Common myeloid progenitor, CD34-positive (primary cell): ENCODE results near the gene SFTA2.
A peak's percentile ranks its signal among the peaks of the same experiment; 100 is the strongest.

Source experiments
- CTCF ChIA-PET: fragments of 350-600 bp; sonication (Branson Sonifier 250); formaldehyde crosslinking; loops from one replicate; lab custom pipeline; 2021; ENCODE audit warnings: antibody characterized with exemption; lab: Charles Lee
- POLR2A ChIA-PET: fragments of 350-600 bp; sonication (Branson Sonifier 250); formaldehyde crosslinking; loops from one replicate; lab custom pipeline; 2021; ENCODE audit warnings: antibody characterized with exemption; lab: Charles Lee
- DNase-seq, 3 donors: peaks; one replicate each; pipeline versions ENCODE4 v3.0.0 to v3.0.0-alpha.2; 2013
- H3K27ac ChIP-seq, 2 experiments: 1 replicate in 1 of 2; 2 replicates in 1 of 2; pipeline ENCODE4 v1.7.0; 2013; ENCODE audit warnings: inconsistent platforms in 2 of 2, low read length in 2 of 2, mild to moderate bottlenecking in 2 of 2, low read depth in 1 of 2, moderate library complexity in 1 of 2; ENCODE audit not compliant: severe bottlenecking in 2 of 2, insufficient read depth in 1 of 2, poor library complexity in 1 of 2
- H3K27me3 ChIP-seq, 5 experiments: replicated peaks in 2 of 5; 1 replicate in 3 of 5; 2 replicates in 2 of 5; pipeline versions ENCODE4 v1.6.1 to v1.7.0; 2013; ENCODE audit warnings: low read length in 4 of 5, mild to moderate bottlenecking in 2 of 5, moderate library complexity in 2 of 5, inconsistent platforms in 1 of 5; ENCODE audit not compliant: insufficient read depth in 5 of 5, control insufficient read depth in 4 of 5
- H3K36me3 ChIP-seq, 4 experiments: 1 replicate in 2 of 4; 2 replicates in 2 of 4; pipeline versions ENCODE4 v1.6.1 to v1.7.0; 2013; ENCODE audit warnings: low read length in 3 of 4, control low read depth in 1 of 4, mild to moderate bottlenecking in 1 of 4; ENCODE audit not compliant: control insufficient read depth in 4 of 4, insufficient read depth in 4 of 4
- H3K4me1 ChIP-seq, 4 experiments: 1 replicate in 3 of 4; 2 replicates in 1 of 4; pipeline versions ENCODE4 v1.6.1 to v1.7.1; 2013; ENCODE audit warnings: low read length in 3 of 4, mild to moderate bottlenecking in 3 of 4, control low read depth in 1 of 4, inconsistent platforms in 1 of 4, moderate library complexity in 1 of 4; ENCODE audit not compliant: control insufficient read depth in 4 of 4, insufficient read depth in 4 of 4; ENCODE audit errors: control extremely low read depth in 1 of 4
- H3K4me3 ChIP-seq, 7 experiments: 1 replicate in 4 of 7; 2 replicates in 3 of 7; pipeline versions ENCODE4 v1.5.1 to v1.7.0; 2013; ENCODE audit warnings: mild to moderate bottlenecking in 7 of 7, low read length in 6 of 7, moderate library complexity in 6 of 7, inconsistent platforms in 2 of 7, low read depth in 2 of 7, control low read depth in 1 of 7; ENCODE audit not compliant: insufficient read depth in 4 of 7, control insufficient read depth in 1 of 7; ENCODE audit errors: extremely low read depth in 1 of 7
- H3K9me3 ChIP-seq, 5 experiments: 1 replicate in 4 of 5; 2 replicates in 1 of 5; pipeline versions ENCODE4 v1.6.1 to v1.7.1; 2013; ENCODE audit warnings: low read length in 4 of 5, mild to moderate bottlenecking in 2 of 5, inconsistent platforms in 1 of 5, low read depth in 1 of 5, moderate library complexity in 1 of 5; ENCODE audit not compliant: control insufficient read depth in 4 of 5, insufficient read depth in 2 of 5; ENCODE audit errors: control extremely low read depth in 1 of 5
- WGBS: methylation state at CpG from one replicate; pipeline ENCODE4 v1.1.5; 2013; ENCODE audit not compliant: insufficient coverage; 5-methylcytosine and 5-hydroxymethylcytosine counted together

The SFTA2 gene

GRCh38 chr6:30889921-30890645 is 41.9 kb downstream of the SFTA2 start:
- peaks cover 0 to 16% (median 11%) of the 10 kb centered on the region in 5 experiments for H3K27me3 ChIP-seq
- no peak overlapping the region for H3K4me3 ChIP-seq
- no peak overlapping the region for H3K27ac ChIP-seq
- CTCF ChIA-PET: interaction anchor here (0.5 to 3.0 kb wide), 8 partner anchors 7 to 197 kb away, joined by 3 to 8 read pairs (median 5); no protein-coding TSS in a partner anchor
- H3K36me3 ChIP-seq: no peaks in the 10 kb centered on the region
- no peaks in the 10 kb centered on the region for H3K9me3 ChIP-seq
- no peak for DNase-seq
- 96% methylated on average over 14 of the region's 14 CpGs for WGBS
- POLR2A ChIA-PET: interaction anchor here (0.6 kb wide), 2 partner anchors 15 to 370 kb away, joined by 5 read pairs; no protein-coding TSS in a partner anchor
- peaks cover 0 to 5% (median 1%) of the 10 kb centered on the region in 4 experiments for H3K4me1 ChIP-seq

- 83% methylated on average over 4 of the region's 4 CpGs for WGBS
- H3K4me3 ChIP-seq: no peak overlapping the region
- H3K27me3 ChIP-seq: peaks cover 0 to 20% (median 15%) of the 10 kb centered on the region in 5 experiments
- ChIA-PET POLR2A (no interaction called here), CTCF (interaction anchor here (0.5 to 3.0 kb wide), 7 partner anchors 8 to 181 kb away, joined by 3 to 8 read pairs (median 4); no protein-coding TSS in a partner anchor)
- H3K27ac ChIP-seq: no peak overlapping the region
- no peaks in the 10 kb centered on the region for H3K36me3 ChIP-seq
- no peak for DNase-seq
- peaks cover 0 to 9% (median 7%) of the 10 kb centered on the region in 4 experiments for H3K4me1 ChIP-seq
- H3K9me3 ChIP-seq: no peaks in the 10 kb centered on the region
These were observed 42.5 kb downstream of the SFTA2 start for GRCh38 chr6:30889496-30889885.

GRCh38 chr6:30888816-30889495 is 43.0 kb downstream of the SFTA2 start:
- ChIA-PET CTCF (interaction anchor here (0.7 to 3.0 kb wide), 6 partner anchors 8 to 182 kb away, joined by 3 to 8 read pairs (median 4); no protein-coding TSS in a partner anchor), POLR2A (no interaction called here)
- H3K27me3 ChIP-seq: peaks cover 0 to 20% (median 15%) of the 10 kb centered on the region in 5 experiments
- H3K4me3 ChIP-seq: no peak overlapping the region
- WGBS: 97% methylated on average over 7 of the region's 18 CpGs
- no peak overlapping the region for H3K27ac ChIP-seq
- H3K4me1 ChIP-seq: peaks cover 0 to 10% (median 9%) of the 10 kb centered on the region in 4 experiments
- no peaks in the 10 kb centered on the region for H3K9me3 ChIP-seq
- no peaks in the 10 kb centered on the region for H3K36me3 ChIP-seq
- DNase-seq: no peak

- no peaks in the 10 kb centered on the region for H3K9me3 ChIP-seq
- peaks cover 0 to 14% (median 10%) of the 10 kb centered on the region in 4 experiments for H3K4me1 ChIP-seq
- no peak overlapping the region for H3K4me3 ChIP-seq
- DNase-seq: no peak
- ChIA-PET CTCF (interaction anchor here (0.7 to 3.0 kb wide), 2 partner anchors 9 to 25 kb away, joined by 3 to 8 read pairs; no protein-coding TSS in a partner anchor), POLR2A (no interaction called here)
- H3K27ac ChIP-seq: no peak overlapping the region
- no peaks in the 10 kb centered on the region for H3K36me3 ChIP-seq
- WGBS: 100% methylated on average over 1 of the region's 6 CpGs
- H3K27me3 ChIP-seq: peaks cover 0 to 24% (median 15%) of the 10 kb centered on the region in 5 experiments
These were observed 43.8 kb downstream of the SFTA2 start for GRCh38 chr6:30887901-30888815.

- DNase-seq: no peak
- CTCF ChIA-PET: interaction anchor here (1.2 to 3.0 kb wide), 3 partner anchors 10 to 58 kb away, joined by 3 to 8 read pairs (median 3); no protein-coding TSS in a partner anchor
- no peaks in the 10 kb centered on the region for H3K9me3 ChIP-seq
- no peak overlapping the region for H3K4me3 ChIP-seq
- POLR2A ChIA-PET: no interaction called here
- H3K27me3 ChIP-seq: peaks cover 0 to 27% (median 18%) of the 10 kb centered on the region in 5 experiments
- peaks cover 0 to 14% (median 10%) of the 10 kb centered on the region in 4 experiments for H3K4me1 ChIP-seq
- H3K36me3 ChIP-seq: no peaks in the 10 kb centered on the region
- no peak overlapping the region for H3K27ac ChIP-seq
These were observed 45.1 kb downstream of the SFTA2 start for GRCh38 chr6:30886897-30887255.

GRCh38 chr6:30885999-30886896 is 45.7 kb downstream of the SFTA2 start:
- Histone ChIP-seq H3K27me3 (peaks cover 0 to 32% (median 18%) of the 10 kb centered on the region in 5 experiments), H3K9me3 (no peaks in the 10 kb centered on the region), H3K27ac (no peak overlapping the region), H3K4me1 (peaks cover 0 to 14% (median 10%) of the 10 kb centered on the region in 4 experiments), H3K4me3 (peak overlapping the region in 1 of 7 experiments; percentile 11), H3K36me3 (no peaks in the 10 kb centered on the region)
- CTCF ChIA-PET: interaction anchor here (1.2 to 10.1 kb wide), 5 partner anchors 13 to 58 kb away, joined by 3 to 95 read pairs (median 5); partner anchors contain the start of gene VARS2
- POLR2A ChIA-PET: no interaction called here
- WGBS: 86% methylated on average over 11 of the region's 18 CpGs
- DNase-seq: no peak
